Lung microvascular endothelial cell (primary cell): ENCODE data around the gene KCNJ10. TPM values are rescaled to one million over a fixed set of nuclear protein-coding genes. Genes with fewer than 3 reads are reported as not detected.

ENCODE experiments used
- DNase-seq, 2 donors: peaks; one replicate each; pipeline versions ENCODE4 v3.0.0 to v3.0.0-alpha.2; 2010; ENCODE audit warnings: low read depth in 2 of 2
- total RNA-seq: library from RNA; depleted of rRNA; stranded (reverse); fragments of >200 nt; gene quantifications from 2 replicates; pipeline ENCODE4 v1.2.1, GENCODE V29; 2014

KCNJ10 gene
- total RNA-seq, 1 donor from 2014 or later = not detected

DNA sequence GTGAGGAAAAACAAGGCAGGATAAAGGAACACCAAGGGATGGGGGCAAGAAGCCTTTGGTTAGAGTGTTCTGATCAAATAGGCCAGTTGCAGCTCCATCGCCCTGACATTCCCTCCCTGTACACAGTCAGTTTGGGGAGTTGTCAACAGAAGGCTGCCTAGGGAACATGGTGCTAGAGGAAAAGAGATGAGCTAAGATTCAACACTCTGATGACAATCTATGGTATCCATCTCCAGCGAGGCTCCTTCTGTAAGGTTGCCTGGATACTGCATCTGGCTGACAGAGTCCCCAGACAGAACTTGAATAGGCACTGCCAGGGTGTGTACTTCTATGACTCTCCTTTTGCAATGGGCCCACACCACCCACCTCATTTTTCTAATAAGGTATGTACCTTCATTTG, 104.7 kb downstream of the KCNJ10 start:
- DNase-seq = no peak

GRCh38 chr1:159964144-159964543, 105.8 kb downstream of the KCNJ10 start:
- DNase-seq = no peak

- no peak for DNase-seq
Observed at GRCh38 chr1:159962176-159962575, 107.8 kb downstream of the KCNJ10 start.

DNA sequence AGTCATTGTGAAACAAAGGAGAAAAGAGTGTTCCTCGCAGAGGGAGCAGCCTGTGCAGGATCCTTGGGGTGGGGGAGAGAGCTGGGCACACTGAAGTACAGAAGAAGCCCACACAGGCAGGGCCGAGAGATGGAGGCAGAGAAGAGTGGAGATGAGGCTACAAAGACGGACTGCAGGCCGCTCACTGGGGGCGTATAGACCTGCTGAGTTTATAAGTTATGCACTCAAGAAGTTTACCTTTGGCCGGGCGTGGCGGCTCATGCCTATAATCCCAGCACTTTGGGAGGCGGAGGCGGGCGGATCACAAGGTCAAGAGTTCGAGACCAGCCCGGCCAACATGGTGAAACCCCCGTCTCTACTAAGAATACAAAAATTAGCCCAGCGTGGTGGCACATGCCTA, 108.3 kb downstream of the KCNJ10 start:
- DNase-seq = no peak

DNA sequence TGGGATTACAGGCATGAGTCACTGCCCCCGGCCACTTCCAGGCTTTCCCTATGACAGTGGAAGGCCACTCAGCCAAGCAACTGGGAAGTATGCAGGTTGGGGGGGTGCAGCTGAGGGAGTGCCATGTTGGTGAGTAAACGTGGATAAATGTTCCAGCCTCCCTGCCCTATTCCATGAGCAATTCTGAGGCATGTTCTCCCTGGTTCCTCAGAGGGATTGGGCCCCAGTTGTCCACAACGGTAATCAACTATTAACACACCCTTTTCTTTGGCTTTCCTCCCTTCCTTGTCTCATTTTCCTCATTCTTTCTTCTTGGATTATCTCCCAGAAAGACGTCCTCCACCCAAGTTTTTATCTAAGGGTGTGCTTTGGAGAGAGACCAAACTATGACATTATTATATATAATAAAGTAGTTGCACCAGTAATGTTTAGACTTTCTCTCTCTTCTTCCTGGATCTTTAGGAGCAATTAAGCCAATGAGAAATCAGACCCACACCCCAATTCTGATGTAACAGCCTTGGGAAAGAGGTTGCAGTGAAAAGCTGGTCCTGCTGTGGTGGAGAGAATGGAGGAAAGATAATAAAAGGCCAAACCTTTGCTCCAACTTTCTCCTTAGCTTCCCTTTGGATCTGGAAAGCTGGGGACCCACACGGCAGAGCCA, 109.1 kb downstream of the KCNJ10 start:
- no peak for DNase-seq

- DNase-seq = no peak
Observed at GRCh38 chr1:159959451-159959850, 110.5 kb downstream of the KCNJ10 start.

GRCh38 chr1:159958719-159959380, 111.1 kb downstream of the KCNJ10 start:
- no peak for DNase-seq

DNA sequence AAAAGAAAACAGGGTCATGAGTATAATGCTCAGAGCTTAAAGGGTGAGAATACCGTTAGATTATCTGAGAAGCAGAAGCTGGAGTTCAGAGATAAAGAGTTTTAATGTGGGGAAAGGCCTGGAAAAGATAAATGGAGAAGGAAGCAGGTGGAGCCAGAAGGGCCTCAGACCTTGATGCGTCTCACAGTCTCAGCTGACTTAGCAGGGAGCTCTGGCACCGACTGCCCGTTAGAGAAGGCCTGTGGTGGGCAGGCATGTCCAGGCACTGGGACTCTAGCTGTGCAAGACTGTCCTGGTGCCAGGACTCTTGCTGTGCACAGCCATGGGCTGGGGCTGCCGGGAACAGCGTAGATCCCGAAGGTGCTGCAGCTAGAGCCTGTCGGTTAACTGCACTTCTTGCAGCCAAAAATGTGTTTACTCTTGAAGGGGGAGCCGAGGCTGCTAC, 112.1 kb downstream of the KCNJ10 start:
- DNase-seq = no peak

DNA sequence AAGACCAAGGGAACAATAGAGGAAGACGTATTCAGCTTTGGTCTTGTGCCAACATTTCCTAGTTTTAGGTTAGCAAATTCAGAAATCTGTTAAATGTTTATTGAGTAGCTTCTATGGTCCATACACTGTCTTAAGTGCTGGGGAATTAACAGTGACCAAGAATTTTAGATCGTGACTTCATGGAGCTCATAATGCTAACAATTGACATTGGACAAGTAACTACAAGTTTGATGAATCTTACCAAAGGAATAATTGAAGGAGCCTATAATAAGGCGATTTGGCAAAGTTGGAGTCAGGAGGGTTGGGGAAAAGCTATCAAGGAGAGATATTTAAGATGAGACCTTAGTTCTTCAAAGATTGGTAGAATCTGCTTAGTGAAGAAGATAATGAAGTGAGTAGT, 114.5 kb downstream of the KCNJ10 start:
- no peak for DNase-seq

DNA sequence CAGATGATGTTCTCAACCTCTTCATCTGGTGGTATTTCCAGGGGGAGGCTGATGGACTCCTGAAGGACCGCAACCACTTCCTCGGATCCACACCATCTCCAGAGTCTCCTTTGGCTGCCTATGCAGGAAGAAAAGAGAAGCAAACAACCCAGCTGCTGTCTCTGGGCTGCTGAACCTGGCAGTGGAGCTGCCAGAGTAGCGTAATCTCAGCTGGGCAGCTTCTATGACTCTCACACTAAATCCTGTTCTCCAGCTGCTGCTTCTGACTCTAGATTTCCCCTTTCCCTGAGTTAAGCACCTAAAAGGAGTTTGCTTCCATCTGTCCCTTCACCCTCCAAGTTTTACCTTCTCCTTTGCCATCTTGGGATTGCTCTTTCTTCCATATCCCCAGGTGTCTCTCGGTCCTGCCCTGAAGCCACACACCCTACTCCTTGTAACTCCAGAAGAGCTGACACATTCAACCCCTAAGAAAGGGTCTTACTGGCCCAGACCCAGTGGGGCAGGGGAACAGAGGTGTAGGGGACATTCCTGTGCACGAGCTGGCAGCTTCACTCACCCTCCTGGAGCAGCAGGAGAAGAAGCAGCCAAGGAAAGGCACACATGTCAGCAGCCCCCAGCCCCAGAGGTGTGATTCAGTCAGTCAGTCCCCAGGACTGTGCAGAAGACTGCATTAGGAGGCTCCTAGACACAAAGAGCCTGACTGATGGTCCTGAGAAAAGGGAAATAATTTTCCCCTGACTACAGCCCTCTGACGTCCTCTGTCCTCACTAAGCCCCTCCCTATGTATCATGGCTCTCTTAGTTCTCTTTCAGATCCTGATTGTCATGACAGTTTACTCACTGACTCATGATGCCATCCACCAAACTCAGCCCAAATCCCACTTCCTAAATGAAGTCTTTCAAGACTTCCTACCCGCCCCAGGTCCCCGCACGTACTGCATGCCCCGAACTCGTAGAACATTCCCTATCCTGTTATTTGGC, 116.1 kb downstream of the KCNJ10 start, which contains the start of gene SLAMF9:
TSS of gene SLAMF9 (minus strand) at position 702 of the 980 bp plus-strand sequence. CDS start at position 602, 100 bp downstream.
- DNase-seq = peak in 1 of 2 donors; percentile 19

GRCh38 chr1:159952932-159953331, 117.0 kb downstream of the KCNJ10 start:
- DNase-seq = no peak

DNA sequence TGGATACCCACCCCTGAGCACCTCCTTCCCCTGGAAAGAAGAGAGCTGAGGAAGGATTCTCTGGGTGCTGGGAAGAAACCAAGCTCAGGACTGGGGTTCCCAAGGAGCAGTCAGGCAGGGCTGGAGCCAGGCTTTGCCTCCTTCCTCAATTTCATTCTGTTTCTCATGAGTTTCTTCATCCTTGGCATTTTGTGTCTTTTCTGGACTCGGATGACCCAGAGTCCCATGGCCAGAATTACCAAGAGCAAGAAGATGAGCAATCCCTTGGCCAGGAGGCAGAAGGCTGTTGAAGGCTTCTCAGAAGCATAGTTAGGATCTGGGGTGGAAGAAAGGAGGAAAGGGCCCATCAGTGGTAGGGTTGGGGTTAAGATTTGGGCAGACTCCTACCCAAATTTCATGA, 118.4 kb downstream of the KCNJ10 start:
- DNase-seq = no peak

- DNase-seq = no peak
Observed at GRCh38 chr1:159951016-159951415, 118.9 kb downstream of the KCNJ10 start.

DNA sequence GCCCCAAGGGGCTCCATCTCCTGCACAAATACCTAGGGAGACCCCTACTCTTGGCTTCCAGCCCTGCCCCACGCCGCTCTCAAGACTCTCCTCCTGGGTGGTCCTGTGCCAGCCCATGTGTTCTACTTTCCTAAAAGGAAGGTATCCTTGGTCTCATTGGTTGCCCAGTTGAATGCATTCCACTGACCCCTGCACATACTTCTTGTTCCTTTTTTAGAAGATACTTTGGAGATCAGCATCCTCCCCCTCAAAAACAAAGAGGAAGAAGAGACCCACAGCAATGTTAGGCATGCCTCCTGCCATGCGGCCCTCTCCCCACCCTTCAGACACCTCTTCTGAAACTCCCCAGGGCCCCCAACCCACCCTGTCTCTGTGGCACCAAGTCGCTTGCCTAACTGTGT, 120.0 kb downstream of the KCNJ10 start:
- DNase-seq = no peak

DNA sequence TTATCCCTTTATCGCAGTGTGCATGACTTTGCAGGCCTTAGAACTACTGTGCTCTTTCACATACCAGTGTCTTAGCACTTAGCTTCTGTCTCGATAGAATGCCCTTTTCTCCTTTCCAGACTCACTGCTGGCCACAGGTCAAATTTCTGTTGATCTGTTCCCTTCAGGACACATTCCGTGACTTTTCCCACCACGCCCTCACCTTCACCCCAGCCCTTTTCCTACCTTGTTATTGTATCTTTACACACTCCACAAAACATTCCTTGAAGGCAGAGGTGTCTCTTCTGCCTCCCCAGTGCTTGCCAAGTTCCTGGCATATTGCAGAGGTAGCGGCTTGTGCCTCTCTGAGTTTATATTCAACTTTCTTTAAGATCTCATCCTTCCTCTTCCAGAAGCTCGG, 120.8 kb downstream of the KCNJ10 start:
- DNase-seq = no peak

Other genes starting within 250 kb of the KCNJ10 start
- gene SLAMF8, start 243.3 kb downstream of the KCNJ10 start, total RNA-seq = not detected in 2 replicates
- not detected in 2 replicates for gene VSIG8, start 207.5 kb downstream of the KCNJ10 start, total RNA-seq
- under 0.01 and 0.22 TPM in 2 replicates for gene CFAP45, start 170.0 kb downstream of the KCNJ10 start, total RNA-seq
- gene TAGLN2, start 144.7 kb downstream of the KCNJ10 start, total RNA-seq = 59.1 and 165 TPM in 2 replicates
- under 0.01 TPM in 1 of 2 replicates, not detected in the other for gene IGSF9, start 124.5 kb downstream of the KCNJ10 start, total RNA-seq
- not detected in 2 replicates for gene SLAMF9, start 115.9 kb downstream of the KCNJ10 start, total RNA-seq
- gene PIGM, start 38.2 kb downstream of the KCNJ10 start, total RNA-seq = 2.2 and 3.4 TPM in 2 replicates
- not detected in 2 replicates for gene KCNJ9, start 11.4 kb upstream of the KCNJ10 start, total RNA-seq
- 4.6 and 10.3 TPM in 2 replicates for gene IGSF8, start 28.5 kb upstream of the KCNJ10 start, total RNA-seq
- gene ATP1A2, start 45.6 kb upstream of the KCNJ10 start, total RNA-seq = not detected in 2 replicates
- not detected in 2 replicates for gene ATP1A4, start 81.4 kb upstream of the KCNJ10 start, total RNA-seq
- gene CASQ1, start 120.4 kb upstream of the KCNJ10 start, total RNA-seq = not detected in 2 replicates
- 36.2 and 60.7 TPM in 2 replicates for gene PEA15, start 135.2 kb upstream of the KCNJ10 start, total RNA-seq
- gene DCAF8, start 192.4 kb upstream of the KCNJ10 start, total RNA-seq = 46.6 and 51.6 TPM in 2 replicates
- 20.3 and 28.4 TPM in 2 replicates for gene PEX19, start 215.0 kb upstream of the KCNJ10 start, total RNA-seq